ENCODE data around the gene TRIM51. TPM values are rescaled to one million over a fixed set of nuclear protein-coding genes. Genes with fewer than 3 reads are reported as not detected.
"Not testable (repeated sequence)": the region's sequence is repeated elsewhere in the genome, so short reads cannot be mapped to it uniquely, and the experiment has no call there.

Gene TRIM51
- polyA plus RNA-seq, result not detected

GRCh38 chr11:55882997-55883396, at the start of gene TRIM51:
TRIM51 (plus strand) TSS chr11:55883297; CDS start chr11:55885429, 2,132 bp downstream.
- H3K4me3 Mint-ChIP-seq, H3K27me3 Mint-ChIP-seq, H3K9me3 Mint-ChIP-seq, H3K4me1 Mint-ChIP-seq, H3K36me3 Mint-ChIP-seq: not testable (repeated sequence)
- H3K27ac Mint-ChIP-seq, result peak within 1 kb of the TSS in 1 of 3 donors; percentile 76

GRCh38 chr11:55838452-55838851, 44.6 kb upstream of the TRIM51 start, which contains the start of gene OR5D16:
OR5D16 (plus strand) TSS chr11:55838752; CDS start chr11:55838752, 0 bp downstream.
- H3K9me3 Mint-ChIP-seq, result peaks cover 3 to 5% (median 4%) of the 10 kb centered on the region in 3 donors
- no peaks in the 10 kb centered on the region for H3K4me1 Mint-ChIP-seq
- H3K27ac Mint-ChIP-seq, result no peak within 1 kb of the TSS
- no peaks in the 10 kb centered on the region for H3K27me3 Mint-ChIP-seq
- H3K36me3 Mint-ChIP-seq, result no peaks in the 10 kb centered on the region
- H3K4me3 Mint-ChIP-seq, result no peak within 1 kb of the TSS

DNA sequence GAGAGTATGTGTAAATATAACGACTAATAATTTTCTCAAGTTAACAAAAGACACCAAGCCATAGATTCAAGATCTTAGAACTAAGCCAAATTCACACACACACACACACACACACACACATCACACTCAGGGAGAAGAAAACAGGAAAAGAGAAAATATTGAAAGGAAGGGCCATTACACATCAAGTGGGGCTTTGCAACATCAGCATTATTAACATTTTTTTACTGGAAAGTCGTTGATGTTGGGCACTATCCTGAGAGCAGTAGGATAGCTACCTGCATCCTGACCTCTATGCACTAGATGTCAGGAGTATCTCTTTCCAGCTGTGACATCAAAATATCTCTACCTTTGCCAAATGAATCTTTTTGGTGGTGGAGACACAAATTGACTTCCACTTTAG, 35.6 kb upstream of the TRIM51 start:
- Mint-ChIP-seq H3K36me3 (no peaks in the 10 kb centered on the region), H3K9me3 (peaks cover 0 to 4% (median 2%) of the 10 kb centered on the region in 3 donors), H3K27me3 (no peaks in the 10 kb centered on the region), H3K4me1 (no peaks in the 10 kb centered on the region), H3K27ac (no peak overlapping the region), H3K4me3 (no peak overlapping the region)

GRCh38 chr11:55849037-55849436, 34.1 kb upstream of the TRIM51 start:
- Mint-ChIP-seq H3K4me1 (no peaks in the 10 kb centered on the region), H3K4me3 (no peak overlapping the region), H3K36me3 (no peaks in the 10 kb centered on the region), H3K9me3 (peaks cover 0 to 4% (median 4%) of the 10 kb centered on the region in 3 donors), H3K27me3 (no peaks in the 10 kb centered on the region), H3K27ac (no peak overlapping the region)

GRCh38 chr11:55852141-55852540, 31.0 kb upstream of the TRIM51 start:
- H3K9me3 Mint-ChIP-seq, result peaks cover 0 to 4% (median 4%) of the 10 kb centered on the region in 3 donors
- no peak overlapping the region for H3K27ac Mint-ChIP-seq
- H3K36me3 Mint-ChIP-seq, result no peaks in the 10 kb centered on the region
- H3K4me1 Mint-ChIP-seq, result no peaks in the 10 kb centered on the region
- H3K4me3 Mint-ChIP-seq, result no peak overlapping the region
- H3K27me3 Mint-ChIP-seq, result no peaks in the 10 kb centered on the region

DNA sequence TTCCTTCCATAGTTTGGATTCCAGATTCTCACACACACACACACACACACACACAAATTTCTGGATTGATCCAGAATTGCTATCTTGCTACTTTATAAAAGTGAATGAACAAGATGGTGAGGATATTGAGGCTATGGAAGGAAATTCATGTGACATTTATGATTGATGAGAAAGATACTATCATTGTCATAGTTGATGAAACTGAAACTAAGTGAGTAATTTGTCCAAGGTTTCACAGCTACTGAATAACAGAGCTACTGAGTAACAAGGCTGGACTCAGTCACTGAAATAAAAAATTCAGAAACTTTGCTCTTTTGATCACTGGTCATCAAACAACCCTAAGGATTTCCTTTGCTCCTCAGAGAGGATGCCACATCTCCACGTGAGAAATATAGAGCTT, 28.4 kb upstream of the TRIM51 start:
- Mint-ChIP-seq H3K4me1 (no peaks in the 10 kb centered on the region), H3K9me3 (peaks cover 0 to 4% (median 3%) of the 10 kb centered on the region in 3 donors), H3K36me3 (no peaks in the 10 kb centered on the region), H3K4me3 (no peak overlapping the region), H3K27me3 (no peaks in the 10 kb centered on the region), H3K27ac (no peak overlapping the region)

GRCh38 chr11:55867354-55867753, 15.7 kb upstream of the TRIM51 start:
- not testable (repeated sequence) for H3K27me3 Mint-ChIP-seq, H3K9me3 Mint-ChIP-seq, H3K36me3 Mint-ChIP-seq

DNA sequence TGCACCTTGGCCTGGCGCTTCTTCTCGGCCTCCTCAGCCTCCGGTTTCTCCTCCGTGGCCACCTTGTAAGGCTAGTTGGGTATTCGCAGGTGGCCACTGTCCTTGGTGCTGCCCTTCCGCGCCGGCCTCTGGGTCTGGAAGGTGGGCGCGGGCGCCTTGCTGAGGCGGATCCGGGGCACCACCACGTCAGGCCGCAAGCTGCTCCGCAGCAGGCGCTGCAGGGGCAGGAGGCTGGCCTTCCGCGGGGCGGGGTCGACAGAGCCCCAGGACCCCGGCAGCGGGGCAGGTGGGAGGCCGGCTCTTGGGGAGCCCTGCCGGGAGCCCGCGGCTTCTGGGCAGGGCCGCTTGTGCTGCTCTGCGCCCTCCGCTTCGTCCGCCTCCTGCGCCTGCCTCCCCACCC, 10.4 kb upstream of the TRIM51 start:
- H3K4me3 Mint-ChIP-seq, H3K9me3 Mint-ChIP-seq, H3K4me1 Mint-ChIP-seq, H3K27ac Mint-ChIP-seq, H3K36me3 Mint-ChIP-seq, H3K27me3 Mint-ChIP-seq: not testable (repeated sequence)

More at GRCh38 chr11:55867354-55867753, 15.7 kb upstream of the TRIM51 start:
- H3K4me3 Mint-ChIP-seq, H3K27ac Mint-ChIP-seq, H3K4me1 Mint-ChIP-seq: not testable (repeated sequence)

DNA sequence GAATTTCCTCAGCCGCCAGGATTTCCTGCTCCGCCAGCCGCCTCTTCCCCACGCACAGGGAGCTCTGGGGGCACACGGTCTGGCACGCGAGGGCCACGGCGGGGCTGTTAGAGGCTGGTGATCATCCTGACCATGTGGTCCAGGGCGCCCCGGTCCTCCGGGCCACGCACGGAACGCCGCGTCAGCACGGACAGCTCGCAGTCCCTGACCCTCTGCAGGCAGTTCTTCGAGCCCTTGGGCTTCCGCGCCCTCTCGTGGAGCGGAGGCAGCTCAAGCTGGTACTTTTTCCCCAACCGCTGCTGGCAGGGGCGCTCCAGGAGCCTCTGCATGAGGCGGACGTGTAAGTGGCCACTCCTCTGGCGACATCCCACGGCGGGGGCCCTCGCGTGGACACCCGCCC, 10.0 kb upstream of the TRIM51 start:
- H3K27me3 Mint-ChIP-seq, H3K4me1 Mint-ChIP-seq, H3K9me3 Mint-ChIP-seq, H3K27ac Mint-ChIP-seq, H3K4me3 Mint-ChIP-seq, H3K36me3 Mint-ChIP-seq: not testable (repeated sequence)

- H3K4me1 Mint-ChIP-seq, H3K27ac Mint-ChIP-seq, H3K4me3 Mint-ChIP-seq, H3K27me3 Mint-ChIP-seq, H3K9me3 Mint-ChIP-seq, H3K36me3 Mint-ChIP-seq: not testable (repeated sequence)
Measured at GRCh38 chr11:55884995-55885394, 1.9 kb downstream of the TRIM51 start.

GRCh38 chr11:55885481-55885880, 2.4 kb downstream of the TRIM51 start:
- not testable (repeated sequence) for H3K36me3 Mint-ChIP-seq, H3K4me3 Mint-ChIP-seq, H3K27me3 Mint-ChIP-seq, H3K4me1 Mint-ChIP-seq, H3K27ac Mint-ChIP-seq, H3K9me3 Mint-ChIP-seq

GRCh38 chr11:55895216-55895615, 12.1 kb downstream of the TRIM51 start:
- no peaks in the 10 kb centered on the region for H3K36me3 Mint-ChIP-seq

DNA sequence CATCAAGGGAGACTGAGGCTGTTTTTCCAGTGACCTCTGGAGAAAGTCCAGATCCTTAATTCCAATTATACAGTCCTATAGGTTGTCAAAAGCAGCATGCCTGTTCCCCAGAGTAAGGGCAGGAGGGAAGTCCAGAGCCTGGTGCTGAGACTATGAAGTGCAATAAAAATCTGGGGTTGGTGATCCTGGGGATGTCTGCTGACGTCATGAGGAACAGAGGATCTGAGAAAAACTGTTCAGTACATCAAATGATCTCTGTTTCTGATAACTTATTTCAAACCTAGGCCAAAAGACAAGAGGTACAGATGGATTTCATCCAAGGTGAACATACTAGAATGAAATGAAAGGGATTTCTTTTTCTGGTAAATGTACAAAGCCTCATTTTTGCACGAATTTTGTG, 19.2 kb downstream of the TRIM51 start:
- Mint-ChIP-seq H3K9me3 (peaks cover 2 to 17% (median 4%) of the 10 kb centered on the region in 3 donors), H3K4me3 (no peak overlapping the region), H3K27ac (no peak overlapping the region), H3K4me1 (no peaks in the 10 kb centered on the region), H3K36me3 (no peaks in the 10 kb centered on the region), H3K27me3 (no peaks in the 10 kb centered on the region)

More at GRCh38 chr11:55895216-55895615, 12.1 kb downstream of the TRIM51 start:
- Mint-ChIP-seq H3K4me1 (no peaks in the 10 kb centered on the region), H3K9me3 (peaks cover 0 to 13% (median 6%) of the 10 kb centered on the region in 3 donors), H3K27me3 (no peaks in the 10 kb centered on the region), H3K4me3 (no peak overlapping the region), H3K27ac (no peak overlapping the region)

- Mint-ChIP-seq H3K36me3 (no peaks in the 10 kb centered on the region), H3K9me3 (peaks cover 0 to 16% (median 0%) of the 10 kb centered on the region in 3 donors), H3K27ac (peak within 1 kb of the TSS in 1 of 3 donors; percentile 69), H3K4me3 (no peak within 1 kb of the TSS), H3K4me1 (no peaks in the 10 kb centered on the region), H3K27me3 (no peaks in the 10 kb centered on the region)
Measured at GRCh38 chr11:55914482-55914881, 31.4 kb downstream of the TRIM51 start, which contains the start of gene OR5W2. OR5W2 (minus strand) TSS chr11:55914582; CDS start chr11:55914582, 0 bp downstream.

- H3K4me3 Mint-ChIP-seq, result no peak overlapping the region
- no peaks in the 10 kb centered on the region for H3K27me3 Mint-ChIP-seq
- H3K9me3 Mint-ChIP-seq, result peaks cover 2 to 11% (median 6%) of the 10 kb centered on the region in 3 donors
- no peaks in the 10 kb centered on the region for H3K36me3 Mint-ChIP-seq
- H3K4me1 Mint-ChIP-seq, result no peaks in the 10 kb centered on the region
- H3K27ac Mint-ChIP-seq, result no peak overlapping the region
Measured at GRCh38 chr11:55920537-55920936, 37.4 kb downstream of the TRIM51 start.

GRCh38 chr11:55936300-55936699, 53.2 kb downstream of the TRIM51 start, which contains the start of gene OR5I1:
OR5I1 (minus strand) TSS chr11:55936400; CDS start chr11:55936400, 0 bp downstream.
- Mint-ChIP-seq H3K27ac (no peak within 1 kb of the TSS), H3K9me3 (peaks cover 0 to 4% (median 0%) of the 10 kb centered on the region in 3 donors), H3K36me3 (no peaks in the 10 kb centered on the region), H3K4me3 (no peak within 1 kb of the TSS), H3K27me3 (no peaks in the 10 kb centered on the region), H3K4me1 (no peaks in the 10 kb centered on the region)

Data from IgD-negative memory B cell (primary cell).